Endothelial cell of umbilical vein (primary cell): ENCODE data around the gene NAXE. TPM values are rescaled to one million over a fixed set of nuclear protein-coding genes. Genes with fewer than 3 reads are reported as not detected.

Source experiments
- BruUV-seq: library from RNA; stranded (reverse); fragments of 400-500 nt; replicated peaks from 2 replicates; lab custom pipeline; 2021; lab: Mats Ljungman, UMichigan
- CTCF ChIA-PET: fragments of 300-600, 350-600 bp; sonication (Branson Sonifier 250); formaldehyde crosslinking; loops from one replicate; lab custom pipeline; 2021; ENCODE audit warnings: antibody characterized with exemption, inconsistent platforms; lab: Charles Lee
- POLR2A ChIA-PET: fragments of 300-600, 350-600 bp; sonication (Branson Sonifier 250); formaldehyde crosslinking; loops from one replicate; lab custom pipeline; 2021; ENCODE audit warnings: antibody characterized with exemption, inconsistent platforms; lab: Charles Lee
- DNase-seq: peaks from one replicate; pipeline ENCODE4 v3.0.0-alpha.2; 2011; ENCODE audit warnings: low read depth, low spot score
- FAIRE-seq: peaks from 2 replicates; lab custom pipeline; 2011; peaks lifted over from hg19 to GRCh38; lab: Jason Lieb, UNC
- H2AFZ ChIP-seq: 2 replicates; pipeline ENCODE4 v1.6.0; 2012; ENCODE audit warnings: low read depth, low read length, control low read depth, inconsistent platforms
- H3K27ac ChIP-seq: 2 replicates; pipeline ENCODE4 v1.5.1; 2011; ENCODE audit warnings: low read depth, mild to moderate bottlenecking, control low read depth, low read length, moderate library complexity; ENCODE audit not compliant: insufficient read depth
- H3K27me3 ChIP-seq, 2 experiments: 2 replicates each; pipeline versions ENCODE4 v1.6.0 to v1.6.1; 2011; ENCODE audit warnings: low read length in 2 of 2, mixed read lengths in 1 of 2; ENCODE audit not compliant: control insufficient read depth in 2 of 2, insufficient read depth in 2 of 2
- H3K36me3 ChIP-seq, 2 experiments: 2 replicates in 1 of 2; 3 replicates in 1 of 2; pipeline ENCODE4 v1.5.1; 2011; ENCODE audit warnings: low read length in 2 of 2, mild to moderate bottlenecking in 1 of 2, moderate library complexity in 1 of 2; ENCODE audit not compliant: control insufficient read depth in 2 of 2, insufficient read depth in 2 of 2; ENCODE audit errors: extremely low read depth in 1 of 2
- H3K4me1 ChIP-seq: 3 replicates; pipeline ENCODE4 v1.5.1; 2011; ENCODE audit warnings: mild to moderate bottlenecking, low read length; ENCODE audit not compliant: control insufficient read depth, insufficient read depth; ENCODE audit errors: extremely low read depth
- H3K4me2 ChIP-seq: 2 replicates; pipeline ENCODE4 v1.6.1; 2011; ENCODE audit warnings: low read length, control low read depth, mixed read lengths; ENCODE audit not compliant: insufficient read depth
- H3K4me3 ChIP-seq, 3 experiments: fragments of 200-600 bp in 1 of 3; sonication (generic), shearing (Covaris generic) in 1 of 3; replicated peaks in 1 of 3; 2 replicates each; pipeline ENCODE4 v1.5.1; 2011 to 2016; ENCODE audit warnings: control low read depth in 3 of 3, low read length in 3 of 3, mild to moderate bottlenecking in 2 of 3, inconsistent platforms in 1 of 3, low read depth in 1 of 3, moderate library complexity in 1 of 3; ENCODE audit not compliant: insufficient read depth in 1 of 3
- H3K79me2 ChIP-seq: 2 replicates; pipeline ENCODE4 v1.6.0; 2012; ENCODE audit warnings: low read length, inconsistent platforms; ENCODE audit not compliant: control insufficient read depth, insufficient read depth
- H3K9ac ChIP-seq: replicated peaks from 2 replicates; pipeline ENCODE3; 2011; ENCODE audit warnings: low read length, control low read depth; ENCODE audit not compliant: insufficient read depth; ENCODE audit errors: extremely low read depth
- H3K9me1 ChIP-seq: replicated peaks from 3 replicates; pipeline ENCODE4 v1.6.0; 2011; ENCODE audit warnings: mild to moderate bottlenecking, low read length; ENCODE audit not compliant: control insufficient read depth, insufficient read depth; ENCODE audit errors: extremely low read depth
- H3K9me3 ChIP-seq: replicated peaks from 2 replicates; pipeline ENCODE4 v1.5.1; 2012; ENCODE audit warnings: low read length, inconsistent platforms; ENCODE audit not compliant: control insufficient read depth, insufficient read depth
- H4K20me1 ChIP-seq: replicated peaks from 2 replicates; pipeline ENCODE3; 2011; ENCODE audit warnings: mild to moderate bottlenecking, low read length; ENCODE audit not compliant: control insufficient read depth, insufficient read depth; ENCODE audit errors: extremely low read depth
- EZH2 ChIP-seq: IDR thresholded peaks from 2 replicates; pipeline ENCODE4 v1.6.1; 2012; ENCODE audit warnings: borderline replicate concordance, low read depth, mild to moderate bottlenecking, moderate library complexity, low read length, inconsistent platforms; ENCODE audit not compliant: severe bottlenecking
- FOS ChIP-seq: IDR thresholded peaks from 2 replicates; pipeline ENCODE4 v1.6.1; 2011; ENCODE audit warnings: mild to moderate bottlenecking, low read length, moderate library complexity, borderline replicate concordance; ENCODE audit not compliant: insufficient read depth
- GATA2 ChIP-seq: IDR thresholded peaks from 2 replicates; pipeline ENCODE4 v1.7.0; 2011; ENCODE audit warnings: low read depth, mild to moderate bottlenecking, moderate library complexity, mixed read lengths, low read length; ENCODE audit not compliant: insufficient read length, insufficient read depth
- JUN ChIP-seq: IDR thresholded peaks from 2 replicates; pipeline ENCODE4 v1.6.1; 2011; ENCODE audit warnings: borderline replicate concordance, low read depth; ENCODE audit not compliant: insufficient read length, insufficient read depth
- MYC ChIP-seq: IDR thresholded peaks from one replicate; pipeline ENCODE4 v1.6.1; 2011; ENCODE audit warnings: mild to moderate bottlenecking, low read depth, low read length
- POLR2A ChIP-seq: IDR thresholded peaks from 2 replicates; pipeline ENCODE4 v1.6.1; 2012; ENCODE audit warnings: low read depth, mild to moderate bottlenecking, control low read depth, low read length
- POLR2AphosphoS5 ChIP-seq: IDR thresholded peaks from 2 replicates; pipeline ENCODE4 v1.6.1; 2012; ENCODE audit warnings: low read depth, mild to moderate bottlenecking, control low read depth, low read length, moderate library complexity; ENCODE audit not compliant: insufficient read depth
- dilution Hi-C: fragments of 300-500 bp; cut with MboI; formaldehyde crosslinking; loops from one replicate; pipeline ENCODE4 v1.15.0; 2019; ENCODE audit warnings: low sequenced_read_pairs; ENCODE audit not compliant: extremely low pct_ligation_motif_present
- intact Hi-C: fragments of 100-400 bp; cut with micrococcal nuclease; formaldehyde crosslinking; loops from one replicate; pipeline ENCODE4 v1.10.0; 2022
- polyA plus RNA-seq, 4 experiments: library from polyadenylated mRNA; depleted of rRNA in 3 of 4; stranded (reverse) in 3 of 4; unstranded in 1 of 4; fragments of >200 nt; gene quantifications; 2 replicates each; pipeline versions ENCODE4 v1.2.1 to v1.2.3, GENCODE V29; 2011 to 2012; ENCODE audit warnings: missing spikeins in 1 of 4
- total RNA-seq: library from RNA; stranded (reverse); gene quantifications from 2 replicates; pipeline ENCODE4 v1.2.3, GENCODE V29; 2021
- TF ChIP-seq, protein P1 (sequence below): IDR thresholded peaks from 2 replicates; pipeline ENCODE4 v1.6.1; 2011; ENCODE audit not compliant: insufficient read depth, insufficient read length
- TF ChIP-seq, protein P2 (sequence below), 2 donors: IDR thresholded peaks; 1 replicate in 1 of 2; 2 replicates in 1 of 2; pipeline ENCODE4 v1.5.1; 2011; ENCODE audit warnings: low read length in 2 of 2, mild to moderate bottlenecking in 2 of 2, moderate library complexity in 2 of 2, control low read depth in 1 of 2, inconsistent platforms in 1 of 2, low read depth in 1 of 2; ENCODE audit not compliant: insufficient read depth in 1 of 2; ENCODE audit errors: extremely low read depth in 1 of 2

The NAXE gene
- total and polyA plus RNA-seq, 2 donors (not counting 3 experiments of a cell fraction or from before 2014, with no cell fraction given): 76.2 to 187 TPM

DNA sequence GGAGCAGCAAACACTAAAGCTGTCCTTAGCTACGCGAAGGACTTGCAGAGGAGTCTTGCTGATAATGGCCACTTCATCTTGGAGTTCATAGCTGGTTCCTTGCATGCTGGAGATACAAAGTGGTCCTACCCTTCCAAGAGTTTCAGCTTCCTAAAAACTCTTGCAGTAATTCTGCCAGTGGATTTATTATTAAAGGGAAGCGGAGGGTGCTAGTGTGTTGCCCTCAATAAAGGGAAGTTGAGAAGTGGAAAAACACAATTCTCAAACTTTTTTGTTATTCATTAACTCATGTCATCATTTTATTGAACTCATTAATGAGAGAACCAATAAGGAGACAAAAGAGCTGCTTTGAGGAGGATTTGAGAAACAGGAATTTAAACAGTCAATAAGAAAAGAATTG lies 21.1 kb downstream of the NAXE start:
- no TSS peak for BruUV-seq
- DNase-seq (no peak), FAIRE-seq (no peak)
- Histone ChIP-seq H4K20me1 (no peaks in the 10 kb centered on the region), H3K9me3 (no peaks in the 10 kb centered on the region), H3K9me1 (no peaks in the 10 kb centered on the region), H3K4me3 (no peak overlapping the region), H2AFZ (no peak overlapping the region), H3K36me3 (no peaks in the 10 kb centered on the region), H3K27me3 (peaks cover 9 to 14% of the 10 kb centered on the region in 2 experiments), H3K4me2 (no peak overlapping the region), H3K9ac (no peak overlapping the region), H3K27ac (no peak overlapping the region), H3K79me2 (no peaks in the 10 kb centered on the region), H3K4me1 (peaks cover 8% of the 10 kb centered on the region)
- dilution Hi-C loops: no loop called here
- POLR2A ChIA-PET: interaction anchor here (1.0 kb wide), 1 partner anchor 11 kb away, joined by 3 read pairs; the partner anchor contains the start of gene GPATCH4
- CTCF ChIA-PET: interaction anchor here (0.9 to 4.4 kb wide), 11 partner anchors 8 to 227 kb away, joined by 3 to 27 read pairs (median 6); partner anchors contain the start of gene GPATCH4
- intact Hi-C loops: no loop called here
- TF ChIP-seq POLR2A (no peak), FOS (no peak), POLR2AphosphoS5 (no peak), EZH2 (no peak), GATA2 (no peak), MYC (no peak), JUN (no peak)
- TF ChIP-seq, protein P1, sequence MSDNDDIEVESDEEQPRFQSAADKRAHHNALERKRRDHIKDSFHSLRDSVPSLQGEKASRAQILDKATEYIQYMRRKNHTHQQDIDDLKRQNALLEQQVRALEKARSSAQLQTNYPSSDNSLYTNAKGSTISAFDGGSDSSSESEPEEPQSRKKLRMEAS: no peak
- TF ChIP-seq, protein P2, sequence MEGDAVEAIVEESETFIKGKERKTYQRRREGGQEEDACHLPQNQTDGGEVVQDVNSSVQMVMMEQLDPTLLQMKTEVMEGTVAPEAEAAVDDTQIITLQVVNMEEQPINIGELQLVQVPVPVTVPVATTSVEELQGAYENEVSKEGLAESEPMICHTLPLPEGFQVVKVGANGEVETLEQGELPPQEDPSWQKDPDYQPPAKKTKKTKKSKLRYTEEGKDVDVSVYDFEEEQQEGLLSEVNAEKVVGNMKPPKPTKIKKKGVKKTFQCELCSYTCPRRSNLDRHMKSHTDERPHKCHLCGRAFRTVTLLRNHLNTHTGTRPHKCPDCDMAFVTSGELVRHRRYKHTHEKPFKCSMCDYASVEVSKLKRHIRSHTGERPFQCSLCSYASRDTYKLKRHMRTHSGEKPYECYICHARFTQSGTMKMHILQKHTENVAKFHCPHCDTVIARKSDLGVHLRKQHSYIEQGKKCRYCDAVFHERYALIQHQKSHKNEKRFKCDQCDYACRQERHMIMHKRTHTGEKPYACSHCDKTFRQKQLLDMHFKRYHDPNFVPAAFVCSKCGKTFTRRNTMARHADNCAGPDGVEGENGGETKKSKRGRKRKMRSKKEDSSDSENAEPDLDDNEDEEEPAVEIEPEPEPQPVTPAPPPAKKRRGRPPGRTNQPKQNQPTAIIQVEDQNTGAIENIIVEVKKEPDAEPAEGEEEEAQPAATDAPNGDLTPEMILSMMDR (IDR thresholded peaks at IDR 0.05; ENCODE audit: extremely low read depth in 1 of 2, insufficient read depth in 1 of 2, low read depth in 1 of 2, low read length in 2 of 2): no peak
